LNCAP (cell line): ENCODE measurements around the gene MEN1.

Experiments
- CTCF ChIP-seq: fragments of 450-650 bp; IDR thresholded peaks from 2 replicates; pipeline ENCODE4 v1.5.1; 2017; ENCODE audit warnings: mild to moderate bottlenecking

The MEN1 gene

GRCh38 chr11:64854534-64855502, 44.5 kb upstream of the MEN1 start:
- TF ChIP-seq CTCF, result no peak

GRCh38 chr11:64854157-64854533, 43.8 kb upstream of the MEN1 start:
- no peak for TF ChIP-seq CTCF

- no peak for TF ChIP-seq CTCF
Measured at GRCh38 chr11:64853709-64854108, 43.4 kb upstream of the MEN1 start.

GRCh38 chr11:64852804-64853509, 42.6 kb upstream of the MEN1 start:
- TF ChIP-seq CTCF, result no peak

GRCh38 chr11:64851831-64852351, 41.5 kb upstream of the MEN1 start:
- TF ChIP-seq CTCF, result no peak

GRCh38 chr11:64850979-64851567, 40.7 kb upstream of the MEN1 start:
- no peak for TF ChIP-seq CTCF

- TF ChIP-seq CTCF, result no peak
Measured at GRCh38 chr11:64849598-64850356, 39.4 kb upstream of the MEN1 start.
